SU-DHL-6 (cell line): ENCODE results near the gene SLC35D1.

Source experiments
- H2AFZ ChIP-seq: fragments of 200-600 bp; sonication (generic); 2 replicates; pipeline ENCODE4 v1.6.1; 2014; ENCODE audit warnings: low read depth, mild to moderate bottlenecking, moderate library complexity, mixed read lengths, antibody characterized with exemption, low read length; ENCODE audit not compliant: severe bottlenecking
- H3F3A ChIP-seq: fragments of 200-600 bp; shearing (Covaris generic); 2 replicates; pipeline ENCODE4 v1.6.0; 2016; ENCODE audit warnings: antibody characterized with exemption, mild to moderate bottlenecking; ENCODE audit not compliant: insufficient read depth
- H3K27ac ChIP-seq: fragments of 200-600 bp; sonication (generic); 2 replicates; pipeline ENCODE4 v1.5.1; 2016; ENCODE audit warnings: low read depth, mild to moderate bottlenecking, low read length, moderate library complexity, mixed read lengths
- H3K27me3 ChIP-seq: fragments of 200-600 bp; sonication (generic), shearing (Covaris generic); 2 replicates; pipeline ENCODE4 v1.6.0; 2014; ENCODE audit warnings: mild to moderate bottlenecking, low read length
- H3K36me3 ChIP-seq: fragments of 200-600 bp; sonication (generic); 2 replicates; pipeline ENCODE4 v1.6.1; 2014; ENCODE audit warnings: mild to moderate bottlenecking, low read length, mixed read lengths
- H3K4me2 ChIP-seq: fragments of 300-600, 200-600 bp; shearing (Covaris generic), sonication (generic); 2 replicates; pipeline ENCODE4 v1.6.0; 2014; ENCODE audit warnings: low read length, low read depth, mild to moderate bottlenecking; ENCODE audit not compliant: poor library complexity, severe bottlenecking
- H3K4me3 ChIP-seq: fragments of 200-600 bp; sonication (generic); 2 replicates; pipeline ENCODE4 v1.5.1; 2014; ENCODE audit warnings: antibody characterized with exemption, low read length, mild to moderate bottlenecking, mixed read lengths; ENCODE audit not compliant: insufficient read depth, poor library complexity, severe bottlenecking
- H3K79me2 ChIP-seq: fragments of 200-600 bp; sonication (generic); 2 replicates; pipeline ENCODE4 v1.6.1; 2014; ENCODE audit warnings: mild to moderate bottlenecking, low read length, moderate library complexity; ENCODE audit not compliant: insufficient read depth
- H3K9ac ChIP-seq: fragments of 200-600 bp; sonication (generic); 2 replicates; pipeline ENCODE4 v1.7.0; 2014; ENCODE audit warnings: mild to moderate bottlenecking, low read length
- H3K9me2 ChIP-seq: fragments of 200-600 bp; sonication (generic); replicated peaks from 2 replicates; pipeline ENCODE4 v1.6.1; 2014; ENCODE audit warnings: low read length; ENCODE audit not compliant: insufficient read depth
- H3K9me3 ChIP-seq: fragments of 200-600 bp; sonication (generic); 2 replicates; pipeline ENCODE4 v1.6.1; 2014; ENCODE audit warnings: low read length, mixed read lengths; ENCODE audit not compliant: insufficient read depth
- H4K20me1 ChIP-seq: fragments of 200-600 bp; sonication (generic); 2 replicates; pipeline ENCODE4 v1.6.1; 2014; ENCODE audit warnings: low read depth, mild to moderate bottlenecking, antibody characterized with exemption, low read length, moderate library complexity, mixed read lengths
- CTCF ChIP-seq: fragments of 200-600 bp; sonication (generic); IDR thresholded peaks from one replicate; pipeline ENCODE4 v1.5.1; 2017; ENCODE audit warnings: antibody characterized with exemption, mild to moderate bottlenecking, low read length, moderate library complexity; ENCODE audit not compliant: insufficient read depth, poor library complexity, severe bottlenecking
- EZH2phosphoT487 ChIP-seq: fragments of 200-600 bp; sonication (generic), shearing (Covaris generic); conservative IDR thresholded peaks from 2 replicates; pipeline ENCODE4 v1.6.1; 2018; ENCODE audit warnings: mild to moderate bottlenecking, antibody characterized with exemption, low read length, moderate library complexity, mixed read lengths

The SLC35D1 gene

GRCh38 chr1:67062412-67062811 lies 8.5 kb upstream of the SLC35D1 start:
- H3K36me3 ChIP-seq, result no peaks in the 10 kb centered on the region
- no peaks in the 10 kb centered on the region for H3K9me2 ChIP-seq
- no peak overlapping the region for H3K4me3 ChIP-seq
- H3F3A ChIP-seq, result no peaks in the 10 kb centered on the region
- H3K27me3 ChIP-seq, result no peaks in the 10 kb centered on the region
- TF ChIP-seq CTCF, result no peak
- TF ChIP-seq EZH2phosphoT487, result no peak
- H3K27ac ChIP-seq, result no peak overlapping the region
- H3K79me2 ChIP-seq, result no peaks in the 10 kb centered on the region
- H3K9me3 ChIP-seq, result peaks cover 1% of the 10 kb centered on the region; the same call in 1 of the 2 replicates
- no peak overlapping the region for H3K4me2 ChIP-seq
- H3K9ac ChIP-seq, result no peak overlapping the region
- no peak overlapping the region for H2AFZ ChIP-seq
- H4K20me1 ChIP-seq, result no peaks in the 10 kb centered on the region

GRCh38 chr1:67061266-67061665 lies 7.3 kb upstream of the SLC35D1 start:
- H3K9me2 ChIP-seq, result no peaks in the 10 kb centered on the region
- no peaks in the 10 kb centered on the region for H3K36me3 ChIP-seq
- H4K20me1 ChIP-seq, result no peaks in the 10 kb centered on the region
- H3K27ac ChIP-seq, result no peak overlapping the region
- TF ChIP-seq EZH2phosphoT487 (no peak), CTCF (no peak)
- H3K4me2 ChIP-seq, result no peak overlapping the region
- no peak overlapping the region for H2AFZ ChIP-seq
- no peaks in the 10 kb centered on the region for H3K79me2 ChIP-seq
- H3F3A ChIP-seq, result no peaks in the 10 kb centered on the region
- no peaks in the 10 kb centered on the region for H3K9me3 ChIP-seq
- H3K4me3 ChIP-seq, result no peak overlapping the region
- no peaks in the 10 kb centered on the region for H3K27me3 ChIP-seq
- no peak overlapping the region for H3K9ac ChIP-seq

GRCh38 chr1:67060811-67061218 lies 6.9 kb upstream of the SLC35D1 start:
- no peaks in the 10 kb centered on the region for H3F3A ChIP-seq
- H3K4me3 ChIP-seq, result no peak overlapping the region
- no peaks in the 10 kb centered on the region for H3K27me3 ChIP-seq
- H2AFZ ChIP-seq, result no peak overlapping the region
- no peaks in the 10 kb centered on the region for H3K79me2 ChIP-seq
- H3K9me3 ChIP-seq, result no peaks in the 10 kb centered on the region
- no peaks in the 10 kb centered on the region for H3K9me2 ChIP-seq
- H4K20me1 ChIP-seq, result no peaks in the 10 kb centered on the region
- no peak overlapping the region for H3K27ac ChIP-seq
- no peak overlapping the region for H3K4me2 ChIP-seq
- H3K9ac ChIP-seq, result no peak overlapping the region
- no peak for TF ChIP-seq CTCF
- no peak for TF ChIP-seq EZH2phosphoT487
- no peaks in the 10 kb centered on the region for H3K36me3 ChIP-seq
